Spinal cord (tissue), 10 donors: ENCODE results near the gene TIMM10B. TPM values are rescaled to one million over a fixed set of nuclear protein-coding genes. Genes with fewer than 3 reads are reported as not detected.
"Not testable (repeated sequence)": the region's sequence is repeated elsewhere in the genome, so short reads cannot be mapped to it uniquely, and the experiment has no call there.

ENCODE experiments used
- DNase-seq, 6 donors: peaks; one replicate each; pipeline versions ENCODE4 v3.0.0 to v3.0.0-alpha.2; 2013 to 2015; ENCODE audit warnings: low spot score in 6 of 6, low read depth in 4 of 6
- H3K27ac ChIP-seq: one replicate; pipeline ENCODE4 v1.5.1; 2013; ENCODE audit warnings: low read depth, low read length, control low read depth
- H3K27me3 ChIP-seq: one replicate; pipeline ENCODE4 v1.6.1; 2013; ENCODE audit warnings: low read length; ENCODE audit not compliant: control insufficient read depth, insufficient read depth
- H3K36me3 ChIP-seq: one replicate; pipeline ENCODE4 v1.6.1; 2013; ENCODE audit warnings: low read length; ENCODE audit not compliant: control insufficient read depth, insufficient read depth
- H3K4me1 ChIP-seq: one replicate; pipeline ENCODE4 v1.6.1; 2013; ENCODE audit warnings: low read length; ENCODE audit not compliant: control insufficient read depth, insufficient read depth
- H3K4me3 ChIP-seq: one replicate; pipeline ENCODE4 v1.5.1; 2013; ENCODE audit warnings: low read depth, low read length, control low read depth
- H3K9me3 ChIP-seq: one replicate; pipeline ENCODE4 v1.6.1; 2013; ENCODE audit warnings: low read length; ENCODE audit not compliant: control insufficient read depth, insufficient read depth
- WGBS: methylation state at CpG from one replicate; pipeline ENCODE4 v1.1.5; 2013; ENCODE audit warnings: missing lambda C conversion rate; ENCODE audit not compliant: insufficient coverage; 5-methylcytosine and 5-hydroxymethylcytosine counted together
- polyA plus RNA-seq, 2 donors: library from polyadenylated mRNA; unstranded; fragments of 120-200 nt; gene quantifications; one replicate each; pipeline ENCODE4 v1.2.1, GENCODE V29; 2013; ENCODE audit not compliant: insufficient read length in 2 of 2
- total RNA-seq, 2 donors: library from RNA; depleted of rRNA in 1 of 2; stranded (reverse); fragments of 120-200 nt in 1 of 2; fragments of >200 nt in 1 of 2; gene quantifications; one replicate each; pipeline versions ENCODE4 v1.2.3 to v1.2.4, GENCODE V29; 2013 to 2014
- donor health status: healthy.

TIMM10B gene
- total and polyA plus RNA-seq, 4 donors, result 29.9 to 34.8 (median 32.8) TPM

GRCh38 chr11:6498121-6498520 is 16.8 kb downstream of the TIMM10B start:
- Histone ChIP-seq H3K27me3 (no peaks in the 10 kb centered on the region), H3K36me3 (peaks cover 30% of the 10 kb centered on the region), H3K4me1 (peaks cover 4% of the 10 kb centered on the region), H3K9me3 (no peaks in the 10 kb centered on the region), H3K4me3 (no peak overlapping the region), H3K27ac (no peak overlapping the region)
- no peak for DNase-seq
- 95% methylated on average over 7 of the region's 7 CpGs for WGBS

GRCh38 chr11:6498544-6498943 is 17.2 kb downstream of the TIMM10B start:
- H3K4me3 ChIP-seq, result no peak overlapping the region
- DNase-seq, result no peak
- H3K9me3 ChIP-seq, result no peaks in the 10 kb centered on the region
- no peak overlapping the region for H3K27ac ChIP-seq
- no peaks in the 10 kb centered on the region for H3K27me3 ChIP-seq
- peaks cover 30% of the 10 kb centered on the region for H3K36me3 ChIP-seq
- 97% methylated on average over 5 of the region's 5 CpGs for WGBS
- H3K4me1 ChIP-seq, result peaks cover 4% of the 10 kb centered on the region

DNA sequence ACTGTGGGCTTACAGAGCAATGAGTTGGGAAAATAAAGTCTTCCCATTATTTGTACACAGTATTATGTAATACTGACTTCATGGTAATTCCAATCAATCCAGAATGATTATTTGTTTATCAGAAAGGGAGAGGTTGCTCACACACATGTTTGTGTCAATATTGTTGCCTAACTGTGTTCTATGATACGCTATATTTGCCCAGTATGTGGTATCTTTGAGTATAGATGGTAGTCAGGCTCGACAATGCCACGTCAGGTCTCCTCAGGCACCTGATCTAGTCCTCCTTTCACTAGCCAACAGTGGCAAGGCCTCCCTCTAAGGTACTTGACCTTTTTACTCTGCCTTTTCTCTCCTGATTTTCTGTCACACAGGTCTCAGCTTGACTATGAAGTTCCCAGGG is 21.1 kb downstream of the TIMM10B start:
- H3K27me3 ChIP-seq, result no peaks in the 10 kb centered on the region
- no peaks in the 10 kb centered on the region for H3K9me3 ChIP-seq
- DNase-seq, result no peak
- 83% methylated on average over 1 of the region's 3 CpGs for WGBS
- H3K4me1 ChIP-seq, result no peaks in the 10 kb centered on the region
- H3K4me3 ChIP-seq, result no peak overlapping the region
- H3K27ac ChIP-seq, result no peak overlapping the region
- peaks cover 25% of the 10 kb centered on the region for H3K36me3 ChIP-seq

- no peaks in the 10 kb centered on the region for H3K27me3 ChIP-seq
- no peak for DNase-seq
- H3K27ac ChIP-seq, result no peak overlapping the region
- H3K4me3 ChIP-seq, result no peak overlapping the region
- H3K4me1 ChIP-seq, result no peaks in the 10 kb centered on the region
- H3K36me3 ChIP-seq, result peaks cover 12% of the 10 kb centered on the region
- H3K9me3 ChIP-seq, result no peaks in the 10 kb centered on the region
- 43% methylated on average over 1 of the region's 3 CpGs for WGBS
Measured at GRCh38 chr11:6504166-6504565, 22.9 kb downstream of the TIMM10B start.

DNA sequence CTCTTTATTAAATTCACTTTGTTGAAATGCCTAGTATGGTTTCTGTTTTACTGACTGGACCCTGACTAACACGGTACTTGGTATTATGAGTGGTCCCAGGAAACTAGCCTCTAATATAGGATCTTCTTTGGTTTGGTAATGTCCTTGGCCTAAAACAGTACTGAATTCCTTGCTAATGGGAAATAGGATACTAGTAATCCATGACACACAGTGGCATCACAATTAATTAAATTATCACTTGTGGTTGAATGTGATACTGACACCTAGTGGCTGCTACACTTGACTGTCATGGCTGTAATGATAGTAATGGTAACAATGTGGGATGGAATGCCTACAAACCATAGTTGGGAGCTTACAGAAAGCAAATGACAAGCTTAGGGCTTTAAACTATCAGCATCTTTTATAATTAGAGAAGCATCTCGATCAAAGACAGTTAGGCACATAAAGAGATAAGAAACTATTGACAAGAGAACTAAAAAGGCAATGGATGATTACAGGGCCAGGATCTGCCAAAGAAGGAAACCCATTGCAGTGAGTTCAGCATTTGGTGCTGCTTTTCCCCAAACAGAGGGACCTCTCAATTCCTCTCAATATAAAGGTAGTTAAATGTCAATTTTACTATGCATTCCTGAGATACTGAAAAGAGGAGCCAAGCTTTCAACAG is 24.4 kb downstream of the TIMM10B start:
- WGBS, result no CpG with 5 or more reads among the region's 2 CpGs
- Histone ChIP-seq H3K4me1 (no peaks in the 10 kb centered on the region), H3K9me3 (no peaks in the 10 kb centered on the region), H3K36me3 (peaks cover 12% of the 10 kb centered on the region), H3K27me3 (no peaks in the 10 kb centered on the region), H3K4me3 (no peak overlapping the region), H3K27ac (no peak overlapping the region)
- peak in 3 of 6 donors; percentile 19 to 80 (median 63) for DNase-seq

GRCh38 chr11:6516865-6517264 is 35.6 kb downstream of the TIMM10B start:
- Histone ChIP-seq H3K27me3 (no peaks in the 10 kb centered on the region), H3K4me3 (no peak overlapping the region)
- no peak for DNase-seq

DNA sequence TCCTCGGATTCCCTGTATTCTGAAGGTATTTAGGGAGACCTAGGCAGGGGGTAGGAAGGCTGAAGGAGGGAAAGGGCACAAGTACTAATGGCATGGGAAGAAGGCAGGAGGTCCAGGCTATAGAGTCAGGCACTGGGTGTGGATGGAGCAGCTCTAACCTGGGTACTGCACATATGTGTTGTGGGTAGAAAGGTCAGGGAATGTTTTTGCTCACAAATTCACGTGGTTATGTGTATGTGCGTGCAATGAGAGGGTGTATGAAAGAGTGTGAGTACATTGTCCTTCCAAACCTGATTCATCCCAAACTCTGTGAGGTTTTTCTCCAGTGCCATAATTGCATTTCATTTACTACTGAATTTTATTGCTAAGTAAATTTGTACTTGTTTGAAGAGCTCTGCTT is 39.0 kb downstream of the TIMM10B start:
- H3K36me3 ChIP-seq, result peaks cover 8% of the 10 kb centered on the region
- H3K9me3 ChIP-seq, result no peaks in the 10 kb centered on the region
- no peaks in the 10 kb centered on the region for H3K4me1 ChIP-seq
- WGBS, result 100% methylated on average over 1 of the region's 3 CpGs
- no peak overlapping the region for H3K27ac ChIP-seq
- DNase-seq, result no peak
- H3K4me3 ChIP-seq, result no peak overlapping the region
- no peaks in the 10 kb centered on the region for H3K27me3 ChIP-seq

More at GRCh38 chr11:6516865-6517264, 35.6 kb downstream of the TIMM10B start:
- H3K36me3 ChIP-seq, result peaks cover 14% of the 10 kb centered on the region
- no peaks in the 10 kb centered on the region for H3K9me3 ChIP-seq
- no peaks in the 10 kb centered on the region for H3K4me1 ChIP-seq
- no peak overlapping the region for H3K27ac ChIP-seq

GRCh38 chr11:6521946-6522345 is 40.6 kb downstream of the TIMM10B start:
- WGBS, result 80% methylated on average over 2 of the region's 3 CpGs

DNA sequence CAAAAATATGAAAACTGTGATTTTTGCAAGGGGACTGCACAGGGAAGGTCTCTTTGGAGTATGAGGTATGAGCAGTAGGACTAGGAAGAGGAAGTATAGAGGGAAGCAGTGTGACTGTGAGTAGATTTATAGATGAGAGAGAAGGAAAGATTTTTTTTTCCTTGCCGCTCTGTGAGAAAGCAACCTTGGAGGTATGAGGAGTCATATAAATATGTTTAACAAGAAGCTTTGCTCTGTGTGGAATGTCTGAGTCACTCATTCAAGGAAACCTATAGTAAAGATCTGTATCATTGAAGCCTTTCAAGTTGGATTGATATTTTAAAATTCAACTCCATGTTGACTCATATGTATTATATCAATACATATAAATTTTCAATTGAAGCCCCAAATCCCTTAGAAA is 42.0 kb downstream of the TIMM10B start:
- no peaks in the 10 kb centered on the region for H3K4me1 ChIP-seq
- H3K27ac ChIP-seq, result no peak overlapping the region
- H3K9me3 ChIP-seq, result no peaks in the 10 kb centered on the region
- DNase-seq, result no peak
- WGBS, result no CpG with 5 or more reads among the region's 1 CpG
- H3K4me3 ChIP-seq, result no peak overlapping the region
- peaks cover 5% of the 10 kb centered on the region for H3K36me3 ChIP-seq
- no peaks in the 10 kb centered on the region for H3K27me3 ChIP-seq

More at GRCh38 chr11:6521946-6522345, 40.6 kb downstream of the TIMM10B start:
- H3K36me3 ChIP-seq, H3K4me1 ChIP-seq, DNase-seq, H3K4me3 ChIP-seq, H3K27ac ChIP-seq, H3K9me3 ChIP-seq, H3K27me3 ChIP-seq: not testable (repeated sequence)

GRCh38 chr11:6526411-6527135 is 45.3 kb downstream of the TIMM10B start:
- H3K27me3 ChIP-seq, result no peaks in the 10 kb centered on the region
- WGBS, result 86% methylated on average over 1 of the region's 3 CpGs
- H3K27ac ChIP-seq, result no peak overlapping the region
- H3K4me3 ChIP-seq, result no peak overlapping the region
- no peaks in the 10 kb centered on the region for H3K9me3 ChIP-seq
- DNase-seq, result no peak
- H3K36me3 ChIP-seq, result peaks cover 8% of the 10 kb centered on the region
- no peaks in the 10 kb centered on the region for H3K4me1 ChIP-seq
